HuH-7 (cell line): ENCODE data around the gene MRAS.
"Not testable (repeated sequence)": the region's sequence is repeated elsewhere in the genome, so short reads cannot be mapped to it uniquely, and the experiment has no call there.

Experiments
- DNase-seq: peaks from one replicate; pipeline ENCODE4 v3.0.0; 2011; ENCODE audit warnings: low spot score

MRAS gene

GRCh38 chr3:138418601-138419206 is 70.3 kb downstream of the MRAS start:
- no peak for DNase-seq

DNA sequence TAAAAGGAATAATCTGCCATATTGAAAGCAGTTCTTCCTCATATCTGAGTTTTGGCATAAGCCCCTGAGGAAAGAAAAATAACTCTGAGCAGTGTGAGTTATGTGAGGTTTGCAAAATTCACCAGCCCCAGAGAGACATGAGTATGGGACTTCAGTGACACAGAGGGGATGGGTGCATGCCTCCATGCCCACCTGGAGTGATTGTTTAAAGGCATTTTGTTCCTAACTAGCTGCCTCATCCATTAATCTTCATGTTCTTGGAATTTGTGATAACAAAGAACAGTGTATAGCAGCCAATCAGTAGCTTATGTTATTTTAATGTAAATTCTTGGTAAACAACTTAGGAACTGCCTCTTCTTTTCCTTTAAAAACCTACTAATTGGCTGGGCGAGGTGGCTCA is 74.9 kb downstream of the MRAS start:
- no peak for DNase-seq

DNA sequence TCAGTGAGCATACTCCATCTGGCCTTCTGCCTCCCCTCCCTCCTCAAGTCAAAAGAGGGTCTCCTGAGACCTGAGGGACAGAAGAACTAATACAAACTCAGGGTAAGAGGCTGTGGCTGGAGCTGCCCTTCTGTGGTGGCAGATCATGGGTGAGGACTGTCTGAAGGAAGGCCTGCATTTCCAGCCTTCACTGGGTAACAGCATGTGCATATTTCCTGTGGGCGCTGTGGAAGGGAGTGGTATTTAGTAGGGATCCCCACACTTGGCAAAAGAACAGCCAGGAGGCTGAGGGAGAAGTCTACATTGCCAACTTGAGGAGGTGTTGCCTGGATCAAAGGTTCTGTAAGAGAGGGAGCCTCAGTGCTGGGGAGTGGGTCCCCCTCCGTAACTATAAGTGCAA is 75.9 kb downstream of the MRAS start:
- no peak for DNase-seq

GRCh38 chr3:138426211-138426610 is 77.8 kb downstream of the MRAS start:
- no peak for DNase-seq

GRCh38 chr3:138426754-138427153 is 78.4 kb downstream of the MRAS start:
- not testable (repeated sequence) for DNase-seq

DNA sequence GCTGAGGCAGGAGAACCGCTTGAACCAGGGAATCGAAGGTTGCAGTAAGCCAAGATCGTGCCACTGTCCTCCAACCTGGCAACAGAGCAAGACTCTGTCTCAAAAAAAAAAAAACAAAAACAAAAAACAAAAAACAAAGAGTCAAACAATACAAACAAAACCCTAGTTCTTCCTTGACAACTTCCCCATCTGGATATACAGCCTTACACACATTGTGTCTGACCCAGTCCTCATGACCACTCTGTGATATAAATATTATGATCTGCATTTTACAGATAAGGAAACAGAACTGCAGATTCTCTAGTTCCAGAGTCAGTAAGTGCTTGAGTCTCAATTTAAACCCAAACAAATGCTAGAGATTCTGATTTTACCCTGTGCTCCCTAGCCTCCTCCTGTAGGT is 81.3 kb downstream of the MRAS start:
- no peak for DNase-seq

GRCh38 chr3:138432576-138433240 is 84.3 kb downstream of the MRAS start:
- DNase-seq = no peak

- no peak for DNase-seq
These were observed 85.5 kb downstream of the MRAS start for GRCh38 chr3:138433892-138434275.

DNA sequence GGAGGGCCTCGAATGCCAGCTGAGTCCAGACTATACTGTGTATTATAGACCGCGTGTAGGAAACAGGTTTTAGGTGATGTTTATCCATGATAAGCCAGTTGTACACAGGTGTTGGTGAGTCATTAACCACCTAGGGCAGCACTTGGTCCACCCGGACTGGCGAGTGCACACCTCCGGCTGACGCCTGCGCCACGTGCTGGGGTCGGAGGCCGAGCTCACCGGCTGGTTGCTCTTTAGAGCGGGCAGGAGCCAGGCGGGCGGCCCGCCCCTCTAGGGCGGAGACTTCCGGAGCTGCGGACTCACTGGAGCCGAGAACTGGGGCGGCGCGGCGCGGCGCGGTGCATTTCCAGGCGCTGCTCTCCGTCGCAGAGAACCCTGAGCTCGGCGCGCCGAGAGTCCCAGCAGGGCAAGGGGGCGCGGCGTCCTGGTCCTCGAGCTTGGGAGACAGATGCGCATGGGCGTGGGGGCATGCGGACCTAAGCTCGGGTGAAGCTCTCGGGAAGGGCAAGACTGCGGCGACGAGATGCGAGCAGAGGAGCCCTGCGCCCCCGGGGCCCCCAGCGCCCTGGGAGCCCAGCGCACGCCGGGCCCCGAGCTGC is 86.0 kb downstream of the MRAS start, which contains the start of gene ESYT3:
Gene ESYT3 (plus strand): TSS at position 341 of the 599 bp plus-strand sequence. CDS start 183 bp downstream, at position 524.
- DNase-seq = no peak

- DNase-seq = no peak
These were observed 86.7 kb downstream of the MRAS start for GRCh38 chr3:138434875-138435772.

DNA sequence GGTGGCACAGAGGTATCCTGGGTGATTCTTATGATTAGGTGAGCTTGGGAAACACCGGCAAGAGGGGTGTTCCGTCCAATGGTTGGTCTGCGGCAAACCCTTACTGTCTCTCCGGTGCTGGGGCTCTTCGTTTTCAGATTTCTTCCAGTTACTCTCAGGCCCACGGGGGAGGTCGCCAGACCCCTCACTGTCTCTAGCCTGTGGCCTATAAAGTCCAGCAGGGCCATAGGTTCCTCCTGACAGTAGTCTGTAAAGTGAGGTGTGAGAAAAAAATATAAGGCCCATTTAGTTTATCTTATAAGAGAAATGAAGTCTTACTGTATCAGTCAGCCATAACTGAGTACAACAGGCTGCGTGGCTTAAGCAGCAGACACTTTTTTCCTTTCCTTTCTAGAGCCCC is 87.5 kb downstream of the MRAS start:
- DNase-seq = no peak

GRCh38 chr3:138437281-138437680 is 88.9 kb downstream of the MRAS start:
- no peak for DNase-seq

- no peak for DNase-seq
These were observed 90.5 kb downstream of the MRAS start for GRCh38 chr3:138438896-138439295.

- DNase-seq = no peak
These were observed 91.3 kb downstream of the MRAS start for GRCh38 chr3:138439646-138440045.

- DNase-seq = no peak
These were observed 91.7 kb downstream of the MRAS start for GRCh38 chr3:138440121-138440521.

GRCh38 chr3:138440596-138440995 is 92.2 kb downstream of the MRAS start:
- DNase-seq = no peak

DNA sequence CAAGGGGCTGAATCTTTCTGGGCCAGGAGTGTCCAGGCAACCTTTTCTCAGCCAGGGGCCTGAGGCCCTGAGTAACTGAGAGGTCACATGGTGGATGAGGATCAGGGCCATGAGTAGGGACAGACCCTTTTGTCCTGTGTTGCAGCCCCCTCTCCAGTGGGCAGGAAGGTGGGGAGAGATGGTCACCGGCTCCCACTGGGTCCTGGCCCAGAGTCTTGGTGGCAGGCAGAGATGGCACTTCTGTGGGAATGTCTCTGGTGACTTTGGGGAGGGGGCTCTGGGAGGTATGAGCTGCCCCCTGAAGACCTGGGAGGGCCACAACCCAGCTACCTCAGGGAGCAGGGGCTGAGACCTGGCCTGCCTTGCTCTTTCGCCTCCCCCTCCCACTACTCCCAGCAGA is 92.9 kb downstream of the MRAS start:
- DNase-seq = no peak

DNA sequence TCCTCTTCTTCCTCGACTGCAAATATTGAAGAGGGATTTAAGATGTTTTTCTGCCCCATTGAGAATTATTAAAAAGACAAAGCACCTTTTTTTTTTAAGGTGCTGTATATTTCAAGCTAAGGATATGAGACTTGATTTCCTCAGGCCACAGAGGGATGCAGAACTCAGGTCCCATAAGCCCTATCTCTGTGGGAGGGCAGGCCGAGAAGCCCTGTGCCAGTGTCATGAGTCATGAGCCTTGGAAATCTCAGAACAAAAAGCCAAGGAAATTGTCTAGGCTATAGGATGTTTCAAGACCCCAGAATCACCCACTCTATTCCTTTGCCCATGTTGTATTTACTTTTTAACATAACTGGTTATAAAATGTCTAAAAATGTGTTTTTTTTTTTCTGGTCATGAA is 93.4 kb downstream of the MRAS start:
- no peak for DNase-seq

GRCh38 chr3:138442433-138442832 is 94.1 kb downstream of the MRAS start:
- no peak for DNase-seq

DNA sequence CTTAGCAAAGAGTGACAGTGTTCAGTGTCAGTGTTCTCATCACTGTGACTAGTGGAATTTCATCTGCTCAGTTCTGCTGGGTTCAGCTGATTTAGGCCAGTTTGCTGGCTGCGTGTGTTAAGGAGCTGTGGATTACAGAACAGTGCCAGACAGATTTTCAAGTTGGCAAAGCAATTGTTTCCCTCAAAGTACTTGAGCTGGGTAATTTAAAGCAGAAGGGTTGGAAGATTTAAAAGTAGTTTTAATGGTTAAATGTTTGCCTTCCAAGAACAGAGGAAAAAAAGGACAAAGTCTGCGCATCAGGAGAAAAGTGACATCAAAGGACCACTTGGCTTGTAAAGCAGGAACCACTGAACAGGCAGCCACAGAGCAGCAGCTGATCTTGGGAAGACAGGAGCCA is 94.7 kb downstream of the MRAS start:
- DNase-seq = no peak

GRCh38 chr3:138443521-138444503 is 95.4 kb downstream of the MRAS start:
- no peak for DNase-seq
